WERI-Rb-1 (cell line): ENCODE results near the gene INSM1.

Experiments
- DNase-seq: peaks from one replicate; pipeline ENCODE4 v3.0.0-alpha.2; 2020
- H3K27ac ChIP-seq: fragments of 250-450 bp; sonication (Bioruptor Pico); 2 replicates; pipeline ENCODE4 v1.5.1; 2020; ENCODE audit warnings: mild to moderate bottlenecking, moderate library complexity
- H3K27me3 ChIP-seq: fragments of 250-450 bp; sonication (Bioruptor Pico); 2 replicates; pipeline ENCODE4 v1.5.1; 2021; ENCODE audit warnings: mild to moderate bottlenecking, low read depth, moderate library complexity; ENCODE audit not compliant: insufficient read depth, severe bottlenecking
- H3K36me3 ChIP-seq: fragments of 250-450 bp; sonication (Bioruptor Pico); 2 replicates; pipeline ENCODE4 v1.5.1; 2020; ENCODE audit warnings: mild to moderate bottlenecking, moderate library complexity
- H3K4me3 ChIP-seq: 2 replicates; pipeline ENCODE4 v1.5.1; 2011; ENCODE audit warnings: low read depth, mild to moderate bottlenecking, control low read depth, low read length
- H3K9me3 ChIP-seq: fragments of 250-450 bp; sonication (Bioruptor Pico); 2 replicates; pipeline ENCODE4 v1.5.1; 2021; ENCODE audit warnings: mild to moderate bottlenecking, moderate library complexity; ENCODE audit not compliant: severe bottlenecking
- TF ChIP-seq, protein P1 (sequence below): IDR thresholded peaks from 2 replicates; pipeline ENCODE4 v1.5.1; 2011; ENCODE audit warnings: low read depth, mild to moderate bottlenecking, control low read depth, inconsistent platforms, low read length

INSM1 gene

DNA sequence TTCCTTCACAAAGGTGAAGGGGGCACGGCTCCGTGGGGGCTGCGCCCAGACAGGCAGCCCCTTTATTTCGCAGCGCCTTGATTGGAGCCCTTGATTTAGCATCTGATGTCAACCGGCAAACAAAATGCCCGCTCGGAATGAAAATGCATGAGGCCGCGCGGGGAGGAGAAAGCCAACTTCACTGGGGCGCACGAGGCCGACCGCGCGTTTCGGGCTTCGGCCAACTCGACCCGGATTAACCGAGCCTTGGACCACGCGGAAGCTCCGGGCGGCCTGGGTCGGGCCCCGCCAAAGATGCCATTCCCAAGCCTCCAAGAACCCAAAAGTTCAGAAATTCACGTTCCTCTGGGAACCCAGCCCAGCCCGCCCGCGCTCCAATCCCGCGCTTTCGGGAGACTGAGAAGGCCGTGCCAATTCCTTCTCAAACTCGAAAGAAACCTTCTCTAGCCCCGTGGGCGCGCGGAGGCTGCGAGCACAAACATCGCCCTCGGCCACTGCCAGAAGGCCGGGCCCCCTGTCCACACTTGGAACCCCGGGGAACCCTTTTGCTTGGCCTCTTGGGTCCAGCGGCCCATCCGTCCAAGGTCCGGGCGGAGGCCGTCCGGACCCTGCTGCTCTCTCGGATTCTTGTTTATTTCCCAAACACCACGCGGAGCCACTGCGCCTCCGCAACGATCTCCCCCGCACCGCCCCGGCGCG is 879 bp upstream of the INSM1 start:
- Histone ChIP-seq H3K9me3 (peaks cover 7% of the 10 kb centered on the region), H3K27me3 (no peaks in the 10 kb centered on the region), H3K4me3 (peak overlapping the region; percentile 67), H3K36me3 (peaks cover 32% of the 10 kb centered on the region), H3K27ac (peak overlapping the region; percentile 100)
- no peak for DNase-seq
- TF ChIP-seq, protein P1, sequence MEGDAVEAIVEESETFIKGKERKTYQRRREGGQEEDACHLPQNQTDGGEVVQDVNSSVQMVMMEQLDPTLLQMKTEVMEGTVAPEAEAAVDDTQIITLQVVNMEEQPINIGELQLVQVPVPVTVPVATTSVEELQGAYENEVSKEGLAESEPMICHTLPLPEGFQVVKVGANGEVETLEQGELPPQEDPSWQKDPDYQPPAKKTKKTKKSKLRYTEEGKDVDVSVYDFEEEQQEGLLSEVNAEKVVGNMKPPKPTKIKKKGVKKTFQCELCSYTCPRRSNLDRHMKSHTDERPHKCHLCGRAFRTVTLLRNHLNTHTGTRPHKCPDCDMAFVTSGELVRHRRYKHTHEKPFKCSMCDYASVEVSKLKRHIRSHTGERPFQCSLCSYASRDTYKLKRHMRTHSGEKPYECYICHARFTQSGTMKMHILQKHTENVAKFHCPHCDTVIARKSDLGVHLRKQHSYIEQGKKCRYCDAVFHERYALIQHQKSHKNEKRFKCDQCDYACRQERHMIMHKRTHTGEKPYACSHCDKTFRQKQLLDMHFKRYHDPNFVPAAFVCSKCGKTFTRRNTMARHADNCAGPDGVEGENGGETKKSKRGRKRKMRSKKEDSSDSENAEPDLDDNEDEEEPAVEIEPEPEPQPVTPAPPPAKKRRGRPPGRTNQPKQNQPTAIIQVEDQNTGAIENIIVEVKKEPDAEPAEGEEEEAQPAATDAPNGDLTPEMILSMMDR, result no peak

DNA sequence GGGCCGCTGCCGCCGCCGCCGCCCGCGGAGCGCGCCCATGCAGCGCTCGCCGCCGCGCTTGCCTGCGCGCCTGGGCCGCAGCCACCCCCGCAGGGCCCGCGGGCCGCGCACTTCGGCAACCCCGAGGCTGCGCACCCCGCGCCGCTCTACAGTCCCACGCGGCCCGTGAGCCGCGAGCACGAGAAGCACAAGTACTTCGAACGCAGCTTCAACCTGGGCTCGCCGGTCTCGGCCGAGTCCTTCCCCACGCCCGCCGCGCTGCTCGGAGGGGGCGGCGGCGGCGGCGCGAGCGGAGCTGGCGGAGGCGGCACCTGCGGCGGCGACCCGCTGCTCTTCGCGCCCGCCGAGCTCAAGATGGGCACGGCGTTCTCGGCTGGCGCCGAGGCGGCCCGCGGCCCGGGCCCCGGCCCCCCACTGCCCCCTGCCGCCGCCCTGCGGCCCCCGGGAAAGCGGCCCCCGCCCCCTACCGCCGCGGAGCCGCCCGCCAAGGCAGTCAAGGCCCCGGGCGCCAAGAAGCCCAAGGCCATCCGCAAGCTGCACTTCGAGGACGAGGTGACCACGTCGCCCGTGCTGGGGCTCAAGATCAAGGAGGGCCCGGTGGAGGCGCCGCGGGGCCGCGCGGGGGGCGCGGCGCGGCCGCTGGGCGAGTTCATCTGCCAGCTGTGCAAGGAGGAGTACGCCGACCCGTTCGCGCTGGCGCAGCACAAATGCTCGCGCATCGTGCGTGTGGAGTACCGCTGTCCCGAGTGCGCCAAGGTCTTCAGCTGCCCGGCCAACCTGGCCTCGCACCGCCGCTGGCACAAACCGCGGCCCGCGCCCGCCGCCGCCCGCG is 730 bp downstream of the INSM1 start:
- peak overlapping the region; percentile 90 for H3K4me3 ChIP-seq
- no peaks in the 10 kb centered on the region for H3K27me3 ChIP-seq
- peak overlapping the region; percentile 100 for H3K27ac ChIP-seq
- TF ChIP-seq, protein P1, result no peak
- H3K9me3 ChIP-seq, result peaks cover 7% of the 10 kb centered on the region
- DNase-seq, result peak; percentile 38
- H3K36me3 ChIP-seq, result peaks cover 39% of the 10 kb centered on the region

DNA sequence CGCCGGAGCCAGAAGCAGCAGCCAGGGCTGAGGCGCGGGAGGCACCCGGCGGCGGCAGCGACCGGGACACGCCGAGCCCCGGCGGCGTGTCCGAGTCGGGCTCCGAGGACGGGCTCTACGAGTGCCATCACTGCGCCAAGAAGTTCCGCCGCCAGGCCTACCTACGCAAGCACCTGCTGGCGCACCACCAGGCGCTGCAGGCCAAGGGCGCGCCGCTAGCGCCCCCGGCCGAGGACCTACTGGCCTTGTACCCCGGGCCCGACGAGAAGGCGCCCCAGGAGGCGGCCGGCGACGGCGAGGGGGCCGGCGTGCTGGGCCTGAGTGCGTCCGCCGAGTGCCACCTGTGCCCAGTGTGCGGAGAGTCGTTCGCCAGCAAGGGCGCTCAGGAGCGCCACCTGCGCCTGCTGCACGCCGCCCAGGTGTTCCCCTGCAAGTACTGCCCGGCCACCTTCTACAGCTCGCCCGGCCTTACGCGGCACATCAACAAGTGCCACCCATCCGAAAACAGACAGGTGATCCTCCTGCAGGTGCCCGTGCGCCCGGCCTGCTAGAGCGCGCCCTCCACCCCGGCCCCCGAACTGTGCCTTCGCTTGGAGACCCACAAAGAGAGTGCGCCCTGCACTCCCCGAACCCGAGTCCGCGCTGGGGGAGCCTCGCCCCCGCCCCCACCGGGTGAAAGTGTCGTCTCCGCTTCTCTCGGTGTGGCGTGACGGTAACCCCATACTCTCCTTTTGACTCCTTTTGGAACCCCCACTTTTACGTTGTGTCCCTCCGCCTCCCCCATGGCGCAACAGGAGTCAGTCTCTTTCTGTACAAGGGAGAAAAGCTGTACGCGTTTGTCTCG is 1.6 kb downstream of the INSM1 start:
- Histone ChIP-seq H3K9me3 (peaks cover 7% of the 10 kb centered on the region), H3K27ac (peak overlapping the region; percentile 100), H3K36me3 (peaks cover 39% of the 10 kb centered on the region), H3K27me3 (no peaks in the 10 kb centered on the region), H3K4me3 (peak overlapping the region; percentile 90)
- TF ChIP-seq, protein P1, result peak; percentile 59
- DNase-seq, result peak; percentile 44

DNA sequence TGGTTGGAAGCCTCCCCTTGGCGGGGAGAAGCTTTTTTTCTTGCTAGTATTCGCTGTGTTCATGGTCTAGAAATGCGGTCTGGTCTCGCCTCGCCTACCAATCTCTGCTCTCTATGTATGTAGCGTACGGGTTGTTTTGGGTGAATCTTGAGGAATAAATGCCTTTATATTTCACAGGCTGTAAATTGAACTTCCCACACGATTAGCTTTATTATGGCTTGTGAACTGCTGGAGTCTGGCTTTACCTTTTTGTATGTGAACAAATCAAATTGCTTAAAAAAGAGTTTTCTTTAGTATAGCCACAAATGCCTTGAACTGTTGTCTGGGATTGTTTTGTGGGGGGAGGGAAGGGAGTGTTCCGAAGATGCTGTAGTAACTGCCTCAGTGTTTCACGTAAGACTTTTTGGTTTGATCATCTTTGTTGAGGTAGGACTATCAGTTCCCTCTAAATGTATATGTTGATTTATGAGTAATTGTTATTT is 2.2 kb downstream of the INSM1 start:
- DNase-seq, result no peak
- H3K4me3 ChIP-seq, result peak overlapping the region; percentile 90

DNA sequence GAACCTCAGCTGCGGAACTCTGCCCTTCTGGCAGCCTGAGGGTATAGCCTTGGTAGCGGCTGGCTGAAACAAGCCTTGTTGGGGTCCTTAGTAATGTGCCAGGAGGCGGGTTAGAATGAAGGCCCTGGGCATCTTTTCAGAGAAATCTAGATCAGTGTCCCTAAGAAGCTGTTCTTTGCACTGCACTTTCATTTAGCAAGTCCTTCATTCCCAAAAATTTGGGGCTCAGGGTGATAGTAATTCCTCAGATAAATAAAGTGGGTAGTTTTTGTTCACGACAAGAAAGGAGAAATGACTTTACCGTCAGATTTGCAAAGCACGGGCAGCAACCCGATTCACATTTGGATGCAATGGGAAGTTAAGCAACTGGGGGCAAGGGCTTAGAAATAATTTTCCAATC is 3.2 kb downstream of the INSM1 start:
- TF ChIP-seq, protein P1, result no peak
- no peaks in the 10 kb centered on the region for H3K9me3 ChIP-seq
- peak overlapping the region; percentile 90 for H3K4me3 ChIP-seq
- no peak for DNase-seq
- peaks cover 39% of the 10 kb centered on the region for H3K36me3 ChIP-seq
- peak overlapping the region; percentile 100 for H3K27ac ChIP-seq
- no peaks in the 10 kb centered on the region for H3K27me3 ChIP-seq

More for the DNA sequence above, 2.2 kb downstream of the INSM1 start:
- Histone ChIP-seq H3K36me3 (peaks cover 39% of the 10 kb centered on the region), H3K9me3 (peaks cover 2% of the 10 kb centered on the region), H3K27ac (peak overlapping the region; percentile 100), H3K27me3 (no peaks in the 10 kb centered on the region)
- TF ChIP-seq, protein P1, result no peak
